Measurements from ENCODE around the gene SPIN1.

SPIN1 gene

DNA sequence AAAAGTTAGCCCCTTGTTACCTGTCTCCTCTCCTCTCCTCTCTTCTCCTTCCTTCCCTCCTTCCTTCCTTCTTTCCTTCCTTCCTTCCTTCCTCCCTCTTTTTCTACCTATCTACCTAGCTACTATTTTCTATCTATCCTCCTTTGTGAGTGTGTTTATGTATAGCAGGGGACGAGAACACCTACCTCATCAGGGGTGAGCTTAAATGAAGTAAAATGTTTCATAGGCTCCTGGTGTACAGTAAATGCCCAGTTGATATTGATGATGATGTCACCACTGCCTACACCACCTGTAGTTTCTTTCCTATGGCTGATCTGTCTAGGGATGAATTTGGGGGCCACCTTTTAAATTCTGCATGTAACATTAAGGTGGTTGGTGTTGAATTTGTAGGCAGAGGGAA lies 4.3 kb downstream of the SPIN1 start:
- H3K4me3 ChIP-seq (IDR thresholded peaks at IDR 0.05; ENCODE audit: insufficient read depth, low read depth, low read length) = no peak overlapping the region
- no peak overlapping the region for H3K27ac ChIP-seq
- H3K27me3 ChIP-seq (ENCODE audit: insufficient read depth, low read depth) = no peaks in the 10 kb centered on the region
- no peak overlapping the region for H3K4me2 ChIP-seq
- H4K20me1 ChIP-seq (ENCODE audit: insufficient read depth) = 0 out of 2 replicates have a peak, but pooled peaks cover 3% of the 10 kb centered on the region
- H3K36me3 ChIP-seq (ENCODE audit: insufficient read depth) = no peaks in the 10 kb centered on the region
- H3K4me1 ChIP-seq (ENCODE audit: low read depth, poor library complexity, severe bottlenecking) = peaks cover 18% of the 10 kb centered on the region
- no peak overlapping the region for H3K9ac ChIP-seq
- H2AFZ ChIP-seq (ENCODE audit: low read depth) = no peak overlapping the region
- peaks cover 79% of the 10 kb centered on the region for H3K79me2 ChIP-seq (ENCODE audit: insufficient read depth, low read depth)
- TF ChIP-seq, protein P1, sequence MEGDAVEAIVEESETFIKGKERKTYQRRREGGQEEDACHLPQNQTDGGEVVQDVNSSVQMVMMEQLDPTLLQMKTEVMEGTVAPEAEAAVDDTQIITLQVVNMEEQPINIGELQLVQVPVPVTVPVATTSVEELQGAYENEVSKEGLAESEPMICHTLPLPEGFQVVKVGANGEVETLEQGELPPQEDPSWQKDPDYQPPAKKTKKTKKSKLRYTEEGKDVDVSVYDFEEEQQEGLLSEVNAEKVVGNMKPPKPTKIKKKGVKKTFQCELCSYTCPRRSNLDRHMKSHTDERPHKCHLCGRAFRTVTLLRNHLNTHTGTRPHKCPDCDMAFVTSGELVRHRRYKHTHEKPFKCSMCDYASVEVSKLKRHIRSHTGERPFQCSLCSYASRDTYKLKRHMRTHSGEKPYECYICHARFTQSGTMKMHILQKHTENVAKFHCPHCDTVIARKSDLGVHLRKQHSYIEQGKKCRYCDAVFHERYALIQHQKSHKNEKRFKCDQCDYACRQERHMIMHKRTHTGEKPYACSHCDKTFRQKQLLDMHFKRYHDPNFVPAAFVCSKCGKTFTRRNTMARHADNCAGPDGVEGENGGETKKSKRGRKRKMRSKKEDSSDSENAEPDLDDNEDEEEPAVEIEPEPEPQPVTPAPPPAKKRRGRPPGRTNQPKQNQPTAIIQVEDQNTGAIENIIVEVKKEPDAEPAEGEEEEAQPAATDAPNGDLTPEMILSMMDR (conservative IDR thresholded peaks at IDR 0.05; ENCODE audit: low read depth, low read length) = no peak

DNA sequence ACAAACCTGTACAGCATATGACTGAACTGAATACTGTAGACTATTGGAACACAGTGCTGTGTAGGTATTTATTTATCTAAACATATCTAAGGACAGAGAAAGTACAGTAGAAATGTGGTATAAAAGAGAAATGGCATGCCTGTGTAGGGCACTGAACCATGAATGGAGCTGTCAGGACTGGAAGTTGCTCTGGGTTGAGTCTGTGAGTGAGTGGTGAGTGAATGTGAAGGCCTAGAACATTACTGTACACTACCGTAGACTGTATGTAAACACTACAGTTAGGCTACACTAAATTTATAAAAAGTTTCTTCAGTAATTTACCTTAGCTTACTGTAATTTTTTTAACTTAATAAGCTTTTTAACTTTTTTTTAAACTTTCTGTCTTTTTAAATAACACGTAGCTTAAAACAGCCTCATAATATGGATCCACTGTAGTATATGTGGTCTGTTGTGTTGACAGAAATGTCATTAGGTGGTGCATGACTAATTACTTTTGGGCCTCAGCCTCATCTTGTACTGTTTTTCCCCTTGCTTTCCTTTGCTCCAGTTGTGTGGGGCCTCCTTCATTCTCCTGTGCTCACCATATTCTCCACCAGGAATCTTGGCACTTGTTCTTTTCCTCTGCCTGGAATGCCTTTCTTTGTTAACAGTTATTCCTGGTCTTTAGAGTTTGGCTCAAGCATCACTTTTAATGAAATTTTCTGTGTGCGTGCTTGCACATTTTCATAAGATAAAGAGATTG lies 8.8 kb downstream of the SPIN1 start:
- Histone ChIP-seq H2AFZ (ENCODE audit: low read depth) (no peak overlapping the region), H4K20me1 (ENCODE audit: insufficient read depth) (0 out of 2 replicates have a peak, but pooled peaks cover 2% of the 10 kb centered on the region), H3K27me3 (ENCODE audit: insufficient read depth, low read depth) (no peaks in the 10 kb centered on the region), H3K4me3 (IDR thresholded peaks at IDR 0.05; ENCODE audit: insufficient read depth, low read depth, low read length) (no peak overlapping the region), H3K36me3 (ENCODE audit: insufficient read depth) (no peaks in the 10 kb centered on the region), H3K79me2 (ENCODE audit: insufficient read depth, low read depth) (peaks cover 77% of the 10 kb centered on the region), H3K9ac (no peak overlapping the region), H3K27ac (no peak overlapping the region), H3K4me1 (ENCODE audit: low read depth, poor library complexity, severe bottlenecking) (no peaks in the 10 kb centered on the region), H3K4me2 (no peak overlapping the region)
- TF ChIP-seq, protein P1 (conservative IDR thresholded peaks at IDR 0.05; ENCODE audit: low read depth, low read length) = no peak

DNA sequence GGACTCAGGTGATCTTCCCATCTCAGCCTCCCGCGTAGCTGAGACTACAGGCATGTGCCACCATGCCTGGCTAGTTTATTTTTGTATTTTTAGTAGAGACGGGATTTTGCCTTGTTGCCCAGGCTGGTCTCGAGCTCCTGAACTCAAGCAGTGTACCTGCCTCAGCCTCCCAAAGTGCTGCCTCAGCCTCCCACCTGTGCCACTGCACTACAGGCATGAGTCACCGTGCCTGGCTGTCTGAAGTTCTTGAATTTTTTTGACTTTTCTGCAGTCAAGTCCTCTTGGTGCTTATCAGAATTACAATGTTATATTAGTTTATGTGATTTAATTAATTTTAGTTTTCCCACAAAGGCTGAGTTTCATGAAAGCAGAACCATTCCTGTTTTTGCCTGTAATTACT lies 9.8 kb downstream of the SPIN1 start:
- Histone ChIP-seq H3K9ac (no peak overlapping the region), H2AFZ (ENCODE audit: low read depth) (no peak overlapping the region), H3K27ac (no peak overlapping the region), H3K36me3 (ENCODE audit: insufficient read depth) (no peaks in the 10 kb centered on the region), H4K20me1 (ENCODE audit: insufficient read depth) (no peaks in the 10 kb centered on the region), H3K79me2 (ENCODE audit: insufficient read depth, low read depth) (peaks cover 77% of the 10 kb centered on the region), H3K4me1 (ENCODE audit: low read depth, poor library complexity, severe bottlenecking) (no peaks in the 10 kb centered on the region), H3K4me3 (IDR thresholded peaks at IDR 0.05; ENCODE audit: insufficient read depth, low read depth, low read length) (no peak overlapping the region), H3K4me2 (no peak overlapping the region), H3K27me3 (ENCODE audit: insufficient read depth, low read depth) (no peaks in the 10 kb centered on the region)
- TF ChIP-seq, protein P1 (conservative IDR thresholded peaks at IDR 0.05; ENCODE audit: low read depth, low read length) = no peak

DNA sequence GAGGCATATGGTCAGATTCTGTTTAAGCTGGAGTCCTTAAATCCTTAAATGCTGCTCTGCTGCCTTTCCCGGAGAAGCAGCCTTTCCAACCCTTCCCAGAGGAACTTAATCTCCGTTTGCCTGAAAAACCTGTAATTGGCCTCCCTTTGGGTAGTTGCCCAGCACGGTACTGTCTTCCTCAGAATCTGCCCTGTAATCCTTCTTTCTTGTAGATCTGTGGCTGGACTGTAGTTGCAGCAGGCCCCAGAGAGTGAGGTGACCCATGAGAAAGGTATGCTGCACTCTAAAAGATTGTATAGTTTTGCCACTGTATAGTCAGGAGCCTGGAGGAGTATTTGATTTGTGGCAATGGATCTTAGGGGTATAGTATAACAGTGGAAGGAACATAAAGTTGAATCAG lies 11.7 kb downstream of the SPIN1 start:
- Histone ChIP-seq H3K27me3 (ENCODE audit: insufficient read depth, low read depth) (no peaks in the 10 kb centered on the region), H3K27ac (no peak overlapping the region), H3K9ac (no peak overlapping the region), H3K79me2 (ENCODE audit: insufficient read depth, low read depth) (peaks cover 65% of the 10 kb centered on the region), H3K4me3 (IDR thresholded peaks at IDR 0.05; ENCODE audit: insufficient read depth, low read depth, low read length) (no peak overlapping the region), H3K4me1 (ENCODE audit: low read depth, poor library complexity, severe bottlenecking) (no peaks in the 10 kb centered on the region), H3K4me2 (no peak overlapping the region), H2AFZ (ENCODE audit: low read depth) (no peak overlapping the region), H3K36me3 (ENCODE audit: insufficient read depth) (no peaks in the 10 kb centered on the region), H4K20me1 (ENCODE audit: insufficient read depth) (no peaks in the 10 kb centered on the region)
- TF ChIP-seq, protein P1 (conservative IDR thresholded peaks at IDR 0.05; ENCODE audit: low read depth, low read length) = no peak

All from KMS-11 (cell line).